ENCODE measurements around the gene CMC2.

The CMC2 gene

DNA sequence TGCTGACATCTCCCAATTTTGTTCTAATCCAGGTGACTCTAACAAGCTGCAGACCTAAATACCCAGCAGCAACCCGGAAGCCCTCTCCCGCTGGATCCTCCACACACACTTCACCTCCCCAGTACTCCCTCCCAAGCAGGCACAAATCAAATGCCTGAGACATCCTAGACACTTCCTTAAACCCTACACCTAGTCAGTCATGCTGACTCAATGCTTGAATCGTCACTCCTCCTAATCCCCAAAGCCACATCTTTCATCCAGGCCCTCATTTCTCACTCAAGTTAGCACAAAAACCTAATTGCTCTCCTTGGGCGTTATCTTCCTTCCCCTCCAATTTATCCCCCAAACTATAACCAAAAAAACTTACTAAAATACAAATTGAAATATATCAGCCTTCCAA, 32.7 kb downstream of the CMC2 start:
- Histone ChIP-seq H3K4me3 (no peak overlapping the region), H3K27me3 (no peaks in the 10 kb centered on the region), H3K36me3 (peaks cover 16 to 26% (median 24%) of the 10 kb centered on the region in 3 donors), H3K9me3 (no peaks in the 10 kb centered on the region), H3K4me1 (no peaks in the 10 kb centered on the region), H3K27ac (no peak overlapping the region)
- TF ChIP-seq, protein P1, sequence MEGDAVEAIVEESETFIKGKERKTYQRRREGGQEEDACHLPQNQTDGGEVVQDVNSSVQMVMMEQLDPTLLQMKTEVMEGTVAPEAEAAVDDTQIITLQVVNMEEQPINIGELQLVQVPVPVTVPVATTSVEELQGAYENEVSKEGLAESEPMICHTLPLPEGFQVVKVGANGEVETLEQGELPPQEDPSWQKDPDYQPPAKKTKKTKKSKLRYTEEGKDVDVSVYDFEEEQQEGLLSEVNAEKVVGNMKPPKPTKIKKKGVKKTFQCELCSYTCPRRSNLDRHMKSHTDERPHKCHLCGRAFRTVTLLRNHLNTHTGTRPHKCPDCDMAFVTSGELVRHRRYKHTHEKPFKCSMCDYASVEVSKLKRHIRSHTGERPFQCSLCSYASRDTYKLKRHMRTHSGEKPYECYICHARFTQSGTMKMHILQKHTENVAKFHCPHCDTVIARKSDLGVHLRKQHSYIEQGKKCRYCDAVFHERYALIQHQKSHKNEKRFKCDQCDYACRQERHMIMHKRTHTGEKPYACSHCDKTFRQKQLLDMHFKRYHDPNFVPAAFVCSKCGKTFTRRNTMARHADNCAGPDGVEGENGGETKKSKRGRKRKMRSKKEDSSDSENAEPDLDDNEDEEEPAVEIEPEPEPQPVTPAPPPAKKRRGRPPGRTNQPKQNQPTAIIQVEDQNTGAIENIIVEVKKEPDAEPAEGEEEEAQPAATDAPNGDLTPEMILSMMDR (IDR thresholded peaks at IDR 0.05): no peak
- intact Hi-C loops (cut with DNase I; ENCODE audit: low total_unique reads): no loop called here
- DNase-seq: no peak

DNA sequence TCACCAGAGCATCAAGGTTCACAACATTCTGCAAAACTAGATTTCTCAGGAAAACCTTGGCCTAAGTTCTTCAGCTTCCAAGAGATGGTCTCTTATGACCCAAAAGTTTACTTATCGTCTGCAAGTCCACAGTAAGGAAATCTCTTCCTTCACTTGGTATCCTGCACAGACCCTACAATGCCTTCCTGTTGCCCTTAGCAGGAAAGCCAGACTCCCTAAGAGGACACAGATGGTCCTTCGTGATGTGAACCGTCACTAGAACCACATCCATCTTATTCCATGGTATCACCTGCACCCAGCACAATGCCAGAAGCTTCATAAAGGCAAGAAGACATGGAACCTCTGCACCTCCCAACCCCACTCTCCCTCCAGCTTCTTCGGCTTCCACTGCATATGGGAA, 34.1 kb downstream of the CMC2 start:
- Histone ChIP-seq H3K4me1 (no peaks in the 10 kb centered on the region), H3K27ac (no peak overlapping the region), H3K9me3 (no peaks in the 10 kb centered on the region), H3K27me3 (no peaks in the 10 kb centered on the region), H3K4me3 (no peak overlapping the region), H3K36me3 (peaks cover 15 to 26% (median 21%) of the 10 kb centered on the region in 3 donors)
- TF ChIP-seq, protein P1 (IDR thresholded peaks at IDR 0.05): no peak
- intact Hi-C loops (cut with DNase I; ENCODE audit: low total_unique reads): no loop called here
- DNase-seq: no peak

DNA sequence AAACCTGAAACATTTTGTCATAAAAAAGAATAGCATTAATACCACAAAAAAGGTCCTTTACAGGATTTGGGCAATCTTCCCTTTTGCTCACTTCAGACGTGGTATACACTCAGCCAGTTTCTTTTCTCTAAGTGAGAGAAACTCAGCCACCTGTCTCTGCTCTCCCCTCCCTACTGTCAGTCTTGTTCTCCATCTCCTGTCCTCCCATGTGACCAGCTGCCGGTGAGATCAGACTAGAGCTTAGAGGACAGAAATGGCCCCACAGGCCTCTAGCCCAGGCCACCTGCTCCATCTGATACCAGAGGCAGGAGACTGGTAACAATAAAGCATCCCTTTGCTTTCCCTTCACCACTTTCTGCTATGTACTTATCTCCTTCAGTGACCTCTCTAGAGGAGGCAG, 34.9 kb downstream of the CMC2 start:
- TF ChIP-seq, protein P1 (IDR thresholded peaks at IDR 0.05): no peak
- Histone ChIP-seq H3K36me3 (peaks cover 13 to 26% (median 17%) of the 10 kb centered on the region in 3 donors), H3K4me3 (no peak overlapping the region), H3K27ac (no peak overlapping the region), H3K27me3 (no peaks in the 10 kb centered on the region), H3K9me3 (no peaks in the 10 kb centered on the region), H3K4me1 (no peaks in the 10 kb centered on the region)
- no peak for DNase-seq
- intact Hi-C loops (cut with DNase I; ENCODE audit: low total_unique reads): no loop called here

DNA sequence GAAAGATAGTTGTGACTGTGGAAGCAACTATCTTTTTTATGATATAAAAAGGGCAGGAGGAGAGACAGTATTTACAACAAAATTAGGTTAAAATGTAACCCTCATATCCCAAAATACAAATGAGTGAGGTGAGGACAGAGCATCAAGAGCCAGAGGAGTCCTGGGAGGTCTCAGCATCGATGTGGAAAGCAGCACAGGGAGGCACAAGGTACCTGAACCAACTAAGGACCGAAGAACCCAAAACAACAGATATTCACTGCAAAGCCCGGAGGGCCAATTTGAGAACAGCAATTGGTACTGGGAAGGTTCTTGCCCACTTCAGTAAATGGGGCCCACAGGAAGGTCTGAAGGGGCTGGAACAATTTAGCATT, 37.6 kb downstream of the CMC2 start:
- Histone ChIP-seq H3K36me3 (peaks cover 0 to 20% (median 17%) of the 10 kb centered on the region in 3 donors), H3K27ac (no peak overlapping the region), H3K27me3 (no peaks in the 10 kb centered on the region), H3K4me3 (no peak overlapping the region), H3K9me3 (no peaks in the 10 kb centered on the region), H3K4me1 (no peaks in the 10 kb centered on the region)
- TF ChIP-seq, protein P1 (IDR thresholded peaks at IDR 0.05): no peak
- no peak for DNase-seq
- intact Hi-C loops (cut with DNase I; ENCODE audit: low total_unique reads): no loop called here

DNA sequence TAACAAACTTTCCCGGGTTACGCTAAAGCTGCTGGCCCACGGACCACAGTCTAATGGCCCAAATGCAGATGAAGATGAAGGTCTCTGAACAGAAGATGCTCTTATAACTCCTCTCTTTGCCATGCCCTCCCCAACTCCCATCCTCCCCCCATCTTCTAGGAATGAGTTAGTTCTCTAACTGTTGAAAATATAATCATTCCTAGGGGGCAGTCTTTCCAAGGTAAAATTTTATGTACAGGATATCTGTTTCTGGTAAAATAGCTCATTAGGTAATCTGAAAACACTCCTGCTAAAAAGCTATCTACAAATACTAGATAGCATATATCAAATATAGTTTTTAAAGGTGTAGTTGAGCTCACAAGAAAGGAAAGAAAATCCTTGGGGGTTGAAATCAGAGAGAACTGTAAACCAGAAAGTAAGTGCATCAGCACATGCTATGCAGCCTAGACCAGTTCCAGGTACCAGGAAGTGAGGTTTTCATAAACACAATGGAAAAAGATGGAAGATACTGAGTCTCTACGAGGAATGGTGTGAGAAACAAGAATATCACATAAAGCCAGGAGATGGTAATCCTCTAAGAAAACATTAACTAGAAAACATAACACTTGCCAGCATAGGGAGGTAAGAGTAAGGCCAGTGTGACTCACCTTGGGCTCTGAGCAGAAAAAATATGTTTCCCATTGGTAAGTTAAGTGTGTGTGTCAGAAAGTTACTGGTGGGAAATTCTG, 38.1 kb downstream of the CMC2 start:
- intact Hi-C loops (cut with DNase I; ENCODE audit: low total_unique reads): no loop called here
- Histone ChIP-seq H3K27me3 (no peaks in the 10 kb centered on the region), H3K9me3 (no peaks in the 10 kb centered on the region), H3K4me1 (no peaks in the 10 kb centered on the region), H3K4me3 (no peak overlapping the region), H3K27ac (no peak overlapping the region), H3K36me3 (peaks cover 0 to 20% (median 13%) of the 10 kb centered on the region in 3 donors)
- TF ChIP-seq, protein P1 (IDR thresholded peaks at IDR 0.05): no peak
- DNase-seq: no peak
